Heart left ventricle (tissue), 16 donors: ENCODE data around the gene TTC23L. TPM values are rescaled to one million over a fixed set of nuclear protein-coding genes. Genes with fewer than 3 reads are reported as not detected.

Experiments used
- ATAC-seq, 4 donors: fragments of 200-7000 bp; cut with Tn5 transposase; one replicate each; pipeline ENCODE4 v1.9.1; 2020 to 2022; ENCODE audit warnings: moderate library complexity in 4 of 4, mild to moderate bottlenecking in 3 of 4, moderate number of reproducible peaks in 1 of 4
- DNase-seq, 5 donors: peaks; one replicate each; pipeline ENCODE4 v3.0.0-alpha.2; 2020
- H3K27ac ChIP-seq, 12 donors: fragments of 200-600 bp; sonication (generic) in 4 of 12; one replicate each; pipeline versions ENCODE4 v1.5.0 to v1.8.0; 2016 to 2022; ENCODE audit warnings: mild to moderate bottlenecking in 2 of 12
- H3K27me3 ChIP-seq, 9 donors: fragments of 200-600 bp; sonication (generic) in 2 of 9; one replicate each; pipeline versions ENCODE4 v1.5.1 to v1.8.0; 2016 to 2022; ENCODE audit warnings: mild to moderate bottlenecking in 3 of 9
- H3K36me3 ChIP-seq, 9 donors: fragments of 200-600 bp; sonication (generic) in 2 of 9; one replicate each; pipeline versions ENCODE4 v1.5.0 to v1.8.0; 2018 to 2022; ENCODE audit warnings: mild to moderate bottlenecking in 2 of 9
- H3K4me1 ChIP-seq, 12 donors: fragments of 200-600 bp; sonication (generic) in 4 of 12; one replicate each; pipeline versions ENCODE4 v1.5.0 to v1.8.0; 2016 to 2022; ENCODE audit warnings: mild to moderate bottlenecking in 3 of 12
- H3K4me3 ChIP-seq, 12 donors: fragments of 200-600 bp; sonication (generic) in 4 of 12; one replicate each; pipeline versions ENCODE4 v1.5.0 to v1.8.0; 2017 to 2022; ENCODE audit warnings: mild to moderate bottlenecking in 9 of 12, moderate library complexity in 4 of 12
- H3K9me3 ChIP-seq, 12 donors: fragments of 200-600 bp; sonication (generic) in 4 of 12; one replicate each; pipeline versions ENCODE4 v1.5.0 to v1.8.0; 2016 to 2022; ENCODE audit warnings: mild to moderate bottlenecking in 1 of 12
- POLR2A ChIP-seq, 2 donors: fragments of 450-650 bp; IDR thresholded peaks; one replicate each; pipeline ENCODE4 v1.6.1; 2017; ENCODE audit warnings: antibody characterized with exemption in 2 of 2, mild to moderate bottlenecking in 2 of 2, moderate library complexity in 2 of 2
- WGBS, 4 donors: extraction: QIAGEN DNeasy Blood & Tissue Kit in 2 of 4; methylation state at CpG; one replicate each; pipeline versions ENCODE4 v1.1.5 to v1.1.7; 2013 to 2018; 5-methylcytosine and 5-hydroxymethylcytosine counted together
- intact Hi-C, 10 donors: fragments of 100-400 bp; cut with DNase I; formaldehyde crosslinking; loops; one replicate each; pipeline versions ENCODE4 v1.11.1 to v1.14.2; 2022
- polyA plus RNA-seq, 2 donors: library from polyadenylated mRNA; stranded (reverse); fragments of 200-250 nt; gene quantifications; one replicate each; pipeline ENCODE4 v1.2.3, GENCODE V29; 2013
- total RNA-seq, 9 donors: library from RNA; depleted of rRNA in 2 of 9; stranded (reverse); fragments of >200 nt in 2 of 9; fragmentation: NEBNext Ultra II Directional in 3 of 9; extraction: Animal tissue kit (Norgen Biotek cat#: 25700) in 3 of 9; gene quantifications; one replicate each; pipeline versions ENCODE4 v1.1.0 to v1.2.4, GENCODE V29; 2016 to 2023
- TF ChIP-seq, protein P1 (sequence below), 12 donors: fragments of 200-600 bp; sonication (generic) in 4 of 12; IDR thresholded peaks; one replicate each; pipeline versions ENCODE4 v1.5.0 to v1.8.0; 2018 to 2022; ENCODE audit warnings: antibody characterized with exemption in 12 of 12, mild to moderate bottlenecking in 5 of 12
- donor health status: ischemic (EF 13 %, LVEDD 7.1; RV severe dilation, severe dysfunction).
- donor health status: healthy with polysubstance abuse.
- donor health status: DM: no; HTN: yes; CAD: no.
- donor health status: DM: no; HTN: no; CAD: no.
- donor health status: ischemic (EF 25% LVEDD 6.9; RV normal size, moderate dysfunction).
- donor health status: ischemic (EF 25% LVEDD 5.7; RV mildly dilated, moderate dysfunction).
- donor health status: healthy.
- donor health status: DM: yes; HTN: yes; CAD: no.
- donor health status: ischemic (EF 35%, LVEDD 5.7; RV mildly dilated, moderate dysfunction).
- donor health status: nonischemic (EF 11% LVEDD 7.7; RV severe dilation, severe dysfunction).
- donor health status: DM: yes; HTN: yes; CAD: no.
- donor health status: PGD.
- donor health status: ischemic (EF 29% LVEDD 5.4; RV normal size, mild dysfunction).
- donor health status: nonischemic (EF 23%, LVEDD 6.1; RV moderate dilation, normal function).

The TTC23L gene
- total and polyA plus RNA-seq, 11 donors: 0.06 to 0.69 TPM; not detected in 9

DNA sequence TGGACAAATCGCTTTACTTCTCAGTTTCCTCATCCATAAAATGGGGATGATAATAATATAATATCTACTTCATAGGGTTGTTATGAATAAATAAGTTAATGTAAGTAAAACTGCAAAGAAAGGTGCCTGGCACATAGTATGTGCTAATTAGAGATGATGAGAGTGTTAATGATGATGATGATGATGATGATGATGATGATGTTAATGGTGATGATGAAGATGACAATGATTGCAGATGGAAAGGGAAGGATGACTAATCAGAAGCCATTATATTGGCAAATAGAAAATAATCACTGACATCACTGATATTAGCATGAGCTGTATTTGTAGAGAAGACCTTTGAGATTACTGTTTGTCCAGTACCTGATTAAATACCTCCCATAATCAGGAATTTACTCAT, 55.8 kb downstream of the TTC23L start:
- TF ChIP-seq POLR2A (IDR thresholded peaks at IDR 0.05): no peak
- TF ChIP-seq, protein P1, sequence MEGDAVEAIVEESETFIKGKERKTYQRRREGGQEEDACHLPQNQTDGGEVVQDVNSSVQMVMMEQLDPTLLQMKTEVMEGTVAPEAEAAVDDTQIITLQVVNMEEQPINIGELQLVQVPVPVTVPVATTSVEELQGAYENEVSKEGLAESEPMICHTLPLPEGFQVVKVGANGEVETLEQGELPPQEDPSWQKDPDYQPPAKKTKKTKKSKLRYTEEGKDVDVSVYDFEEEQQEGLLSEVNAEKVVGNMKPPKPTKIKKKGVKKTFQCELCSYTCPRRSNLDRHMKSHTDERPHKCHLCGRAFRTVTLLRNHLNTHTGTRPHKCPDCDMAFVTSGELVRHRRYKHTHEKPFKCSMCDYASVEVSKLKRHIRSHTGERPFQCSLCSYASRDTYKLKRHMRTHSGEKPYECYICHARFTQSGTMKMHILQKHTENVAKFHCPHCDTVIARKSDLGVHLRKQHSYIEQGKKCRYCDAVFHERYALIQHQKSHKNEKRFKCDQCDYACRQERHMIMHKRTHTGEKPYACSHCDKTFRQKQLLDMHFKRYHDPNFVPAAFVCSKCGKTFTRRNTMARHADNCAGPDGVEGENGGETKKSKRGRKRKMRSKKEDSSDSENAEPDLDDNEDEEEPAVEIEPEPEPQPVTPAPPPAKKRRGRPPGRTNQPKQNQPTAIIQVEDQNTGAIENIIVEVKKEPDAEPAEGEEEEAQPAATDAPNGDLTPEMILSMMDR (IDR thresholded peaks at IDR 0.05): no peak
- Histone ChIP-seq H3K4me1 (no peaks in the 10 kb centered on the region), H3K27ac (no peak overlapping the region), H3K4me3 (no peak overlapping the region), H3K27me3 (no peaks in the 10 kb centered on the region), H3K9me3 (no peaks in the 10 kb centered on the region), H3K36me3 (peaks cover 0 to 6% (median 0%) of the 10 kb centered on the region in 9 donors)
- WGBS, 4 donors: 95 to 100% (median 98%) methylated on average over 1 of the region's 1 CpG
- intact Hi-C loops: loop anchor here in 7 of 10 donors (5.0 to 10.0 kb wide), 6 partner anchors 60 to 422 kb away; partner anchors contain the start of genes RAI14 (in 4 of the 7) and TTC23L (in 1 of the 7)
- no peak for ATAC-seq
- no peak for DNase-seq

DNA sequence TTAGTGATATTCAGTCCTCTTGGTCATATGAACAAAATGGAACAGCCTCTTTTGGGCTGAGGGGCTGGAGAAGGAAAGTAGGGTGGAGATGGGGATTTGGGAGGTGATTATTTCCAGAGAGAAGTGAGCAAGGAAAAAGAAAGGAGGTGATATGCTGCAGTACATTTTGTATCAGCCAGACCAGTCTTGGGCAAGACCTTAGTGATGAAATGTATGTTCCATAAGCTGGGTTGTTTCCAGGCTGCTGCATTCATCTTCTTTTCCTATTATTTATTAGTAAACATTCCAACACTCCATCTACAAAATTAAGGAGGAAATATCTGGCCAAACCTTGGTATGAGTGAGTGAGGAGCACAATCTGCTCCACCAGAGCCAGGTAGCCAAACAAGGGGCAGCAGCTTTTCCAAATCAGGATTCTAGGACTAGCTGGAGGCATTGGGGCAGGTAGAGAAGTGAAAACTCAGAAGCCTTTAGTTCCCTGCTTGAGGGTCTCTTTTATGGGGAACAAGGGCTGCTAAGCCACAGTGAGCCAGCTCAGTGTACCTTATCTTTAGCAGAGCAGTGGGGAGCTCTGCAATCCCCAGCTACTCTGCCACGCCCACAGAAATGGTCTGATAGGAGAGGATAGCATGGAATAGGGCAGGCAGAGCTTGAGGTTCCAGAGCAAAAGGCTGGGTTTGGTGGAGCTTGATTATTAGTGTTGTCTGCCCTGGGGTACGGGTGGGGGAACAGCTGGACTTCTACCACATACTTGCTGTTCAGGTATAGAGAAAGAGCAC, 56.9 kb downstream of the TTC23L start:
- H3K27me3 ChIP-seq: no peaks in the 10 kb centered on the region
- H3K4me3 ChIP-seq: no peak overlapping the region
- H3K27ac ChIP-seq: no peak overlapping the region
- 84 to 98% (median 90%) methylated on average over 2 of the region's 2 CpGs for WGBS, 4 donors
- TF ChIP-seq POLR2A (IDR thresholded peaks at IDR 0.05): no peak
- TF ChIP-seq, protein P1 (IDR thresholded peaks at IDR 0.05): no peak
- peaks cover 0 to 6% (median 0%) of the 10 kb centered on the region in 9 donors for H3K36me3 ChIP-seq
- no peaks in the 10 kb centered on the region for H3K4me1 ChIP-seq
- ATAC-seq (no peak), DNase-seq (no peak)
- intact Hi-C loops: loop anchor here in 7 of 10 donors (2.0 to 10.0 kb wide), 8 partner anchors 61 to 424 kb away; partner anchors contain the start of genes RAI14 (in 4 of the 7) and TTC23L (in 1 of the 7)
- no peaks in the 10 kb centered on the region for H3K9me3 ChIP-seq

DNA sequence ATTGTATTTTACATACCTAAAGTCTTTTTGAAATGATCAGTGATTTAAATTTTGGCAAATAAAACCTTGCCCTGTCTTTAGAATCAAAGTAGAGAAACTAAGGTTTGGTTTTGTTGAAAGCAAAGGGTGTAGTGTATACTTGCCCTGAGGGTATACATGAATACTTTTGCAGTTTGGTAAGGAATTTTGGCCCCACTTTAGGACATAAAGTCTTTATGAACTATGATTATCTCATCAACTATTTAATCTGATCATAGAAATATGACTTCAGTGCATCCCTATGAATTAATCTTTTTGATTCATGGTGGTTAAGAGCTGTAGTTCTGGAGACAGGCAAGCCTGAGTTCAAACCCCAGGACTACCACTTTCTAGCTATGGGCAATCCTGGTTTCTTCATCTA, 58.7 kb downstream of the TTC23L start:
- no peak for ATAC-seq
- TF ChIP-seq, protein P1 (IDR thresholded peaks at IDR 0.05): no peak
- TF ChIP-seq POLR2A (IDR thresholded peaks at IDR 0.05): no peak
- Histone ChIP-seq H3K9me3 (no peaks in the 10 kb centered on the region), H3K27ac (no peak overlapping the region), H3K4me3 (no peak overlapping the region), H3K36me3 (peaks cover 0 to 13% (median 0%) of the 10 kb centered on the region in 9 donors), H3K4me1 (no peaks in the 10 kb centered on the region), H3K27me3 (no peaks in the 10 kb centered on the region)
- intact Hi-C loops: loop anchor here (1.0 to 10.0 kb wide), 13 partner anchors 63 to 425 kb away; partner anchors contain the start of genes RAI14 (in 4 of the 10) and TTC23L (in 1 of the 10)
- DNase-seq: no peak

DNA sequence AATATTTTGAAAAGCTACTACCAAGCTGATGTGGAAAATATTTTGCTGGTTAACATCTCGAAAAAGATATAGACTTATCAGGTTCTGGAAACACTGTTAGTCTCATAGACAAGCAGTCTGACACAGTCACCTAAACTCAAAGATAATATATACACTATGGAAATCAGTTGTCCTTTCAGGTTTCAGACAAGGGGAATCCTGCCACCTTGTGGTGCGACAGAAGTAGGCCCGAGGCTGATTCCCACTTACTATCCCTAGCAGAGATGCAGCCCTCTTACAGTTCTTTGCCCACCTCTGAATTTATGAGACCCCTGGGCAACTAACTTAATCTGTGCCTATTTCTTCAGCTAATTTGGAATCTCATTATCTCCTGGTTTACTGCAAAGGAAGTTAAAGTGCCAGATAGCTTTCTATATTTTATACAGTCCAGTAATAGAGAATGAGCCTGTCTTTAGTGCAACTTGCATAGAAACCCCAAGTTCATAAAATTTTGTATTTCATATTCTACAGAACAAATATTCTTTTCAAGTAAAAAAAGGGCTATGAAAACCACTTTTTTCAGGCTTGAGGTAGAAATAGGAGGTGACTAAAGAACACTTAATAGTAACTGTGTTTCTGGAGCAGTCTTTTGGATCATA, 59.4 kb downstream of the TTC23L start:
- Histone ChIP-seq H3K9me3 (no peaks in the 10 kb centered on the region), H3K27me3 (no peaks in the 10 kb centered on the region), H3K27ac (no peak overlapping the region), H3K4me3 (no peak overlapping the region), H3K36me3 (peaks cover 0 to 13% (median 0%) of the 10 kb centered on the region in 9 donors), H3K4me1 (no peaks in the 10 kb centered on the region)
- ATAC-seq: peak in 3 of 4 donors; percentile 78 to 87 (median 79)
- intact Hi-C loops: loop anchor here (1.0 to 10.0 kb wide), 13 partner anchors 64 to 426 kb away; partner anchors contain the start of genes RAI14 (in 4 of the 10) and TTC23L (in 1 of the 10)
- TF ChIP-seq, protein P1 (IDR thresholded peaks at IDR 0.05): peak; percentile 70 to 94 (median 85)
- TF ChIP-seq POLR2A (IDR thresholded peaks at IDR 0.05): no peak
- 0 to 6% (median 1%) methylated on average over 3 of the region's 3 CpGs for WGBS, 4 donors
- peak in 4 of 5 donors; percentile 50 to 58 (median 52) for DNase-seq
